IMR-90 (cell line): Measurements from ENCODE around the gene RFTN1. TPM values are rescaled to one million over a fixed set of nuclear protein-coding genes. Genes with fewer than 3 reads are reported as not detected.

ENCODE experiments used
- ATAC-seq: fragments of 200-7000 bp; cut with Tn5 transposase; 2 replicates; pipeline ENCODE4 v1.9.1; 2020; ENCODE audit warnings: low read depth, mild to moderate bottlenecking, moderate library complexity
- BruUV-seq: library from RNA; stranded (reverse); fragments of 400-500 nt; replicated peaks from 2 replicates; lab custom pipeline; 2021; lab: Mats Ljungman, UMichigan
- CTCF ChIA-PET: fragments of 300-600 bp; formaldehyde crosslinking; extraction: SDS; loops from one replicate; lab custom pipeline; 2021; ENCODE audit warnings: antibody characterized with exemption; lab: Yijun Ruan, JAX
- POLR2A ChIA-PET: fragments of 300-600 bp; sonication (Branson Sonifier 250); formaldehyde crosslinking; loops from one replicate; lab custom pipeline; 2022; ENCODE audit warnings: antibody characterized with exemption; ENCODE audit not compliant: unreplicated experiment; lab: Charles Lee
- DNase-seq: peaks from one replicate; pipeline ENCODE4 v3.0.0; 2013
- H2AFZ ChIP-seq: replicated peaks from 2 replicates; pipeline ENCODE3; 2013; ENCODE audit warnings: low read length, mild to moderate bottlenecking; ENCODE audit not compliant: poor library complexity
- H2AK5ac ChIP-seq: 2 replicates; pipeline ENCODE4 v1.6.1; 2013; ENCODE audit warnings: low read depth, low read length, inconsistent platforms
- H2AK9ac ChIP-seq: replicated peaks from 2 replicates; pipeline ENCODE3; 2013; ENCODE audit warnings: mild to moderate bottlenecking, low read depth, low read length, moderate library complexity; ENCODE audit not compliant: poor library complexity
- H2BK120ac ChIP-seq: 2 replicates; pipeline ENCODE4 v1.6.1; 2013; ENCODE audit warnings: low read depth, low read length, inconsistent platforms
- H2BK15ac ChIP-seq: 3 replicates; pipeline ENCODE4 v1.6.1; 2013; ENCODE audit warnings: low read depth, low read length, inconsistent platforms
- H2BK20ac ChIP-seq: 2 replicates; pipeline ENCODE4 v1.6.1; 2013; ENCODE audit warnings: low read depth, mild to moderate bottlenecking, inconsistent platforms, low read length, moderate library complexity
- H2BK5ac ChIP-seq: 2 replicates; pipeline ENCODE4 v1.6.1; 2013; ENCODE audit warnings: mild to moderate bottlenecking, low read depth, low read length, inconsistent platforms; ENCODE audit not compliant: poor library complexity, severe bottlenecking
- H3K14ac ChIP-seq: replicated peaks from 2 replicates; pipeline ENCODE4 v1.6.1; 2013; ENCODE audit warnings: low read depth, low read length, inconsistent platforms
- H3K18ac ChIP-seq: 2 replicates; pipeline ENCODE4 v1.6.1; 2013; ENCODE audit warnings: low read depth, low read length, control low read depth
- H3K23ac ChIP-seq: 2 replicates; pipeline ENCODE4 v1.6.1; 2013; ENCODE audit warnings: low read depth, low read length, inconsistent platforms
- H3K27ac ChIP-seq: 2 replicates; pipeline ENCODE4 v1.5.1; 2013; ENCODE audit warnings: mild to moderate bottlenecking, control low read depth, low read length; ENCODE audit not compliant: insufficient read depth
- H3K27me3 ChIP-seq: 2 replicates; pipeline ENCODE4 v1.6.1; 2013; ENCODE audit warnings: low read length; ENCODE audit not compliant: control insufficient read depth, insufficient read depth
- H3K36me3 ChIP-seq: 2 replicates; pipeline ENCODE4 v1.6.1; 2013; ENCODE audit warnings: low read length, mixed read lengths; ENCODE audit not compliant: control insufficient read depth, insufficient read depth
- H3K4ac ChIP-seq: 2 replicates; pipeline ENCODE4 v1.6.1; 2013; ENCODE audit warnings: low read depth, low read length, inconsistent platforms
- H3K4me1 ChIP-seq: 2 replicates; pipeline ENCODE4 v1.6.1; 2013; ENCODE audit warnings: low read length, mixed read lengths; ENCODE audit not compliant: control insufficient read depth, insufficient read depth
- H3K4me2 ChIP-seq: 2 replicates; pipeline ENCODE4 v1.6.1; 2013; ENCODE audit warnings: low read depth, mild to moderate bottlenecking, control low read depth, low read length, moderate library complexity
- H3K4me3 ChIP-seq: 2 replicates; pipeline ENCODE4 v1.5.1; 2013; ENCODE audit warnings: low read depth, mild to moderate bottlenecking, control low read depth, low read length, moderate library complexity; ENCODE audit not compliant: insufficient read depth
- H3K56ac ChIP-seq: 2 replicates; pipeline ENCODE4 v1.6.1; 2013; ENCODE audit warnings: low read length, inconsistent platforms; ENCODE audit not compliant: insufficient read depth; ENCODE audit errors: extremely low read depth
- H3K79me1 ChIP-seq, 2 experiments: 2 replicates each; pipeline ENCODE4 v1.6.1; 2013; ENCODE audit warnings: low read length in 2 of 2, inconsistent platforms in 1 of 2, low read depth in 1 of 2
- H3K9ac ChIP-seq: 2 replicates; pipeline ENCODE4 v1.6.1; 2013; ENCODE audit warnings: low read depth, low read length, control low read depth
- H3K9me1 ChIP-seq: 2 replicates; pipeline ENCODE4 v1.6.1; 2013; ENCODE audit warnings: low read length, inconsistent platforms; ENCODE audit not compliant: insufficient read depth
- H3K9me3 ChIP-seq: 2 replicates; pipeline ENCODE4 v1.6.1; 2013; ENCODE audit warnings: low read length; ENCODE audit not compliant: control insufficient read depth, insufficient read depth
- H4K20me1 ChIP-seq: 2 replicates; pipeline ENCODE4 v1.6.1; 2013; ENCODE audit warnings: low read length, inconsistent platforms; ENCODE audit not compliant: insufficient read depth
- H4K5ac ChIP-seq: 2 replicates; pipeline ENCODE4 v1.6.1; 2013; ENCODE audit warnings: mild to moderate bottlenecking, low read depth, low read length, control low read depth
- H4K8ac ChIP-seq, 2 experiments: 2 replicates each; pipeline ENCODE4 v1.6.1; 2013; ENCODE audit warnings: low read depth in 2 of 2, low read length in 2 of 2, control low read depth in 1 of 2, inconsistent platforms in 1 of 2
- H4K91ac ChIP-seq: 2 replicates; pipeline ENCODE4 v1.6.1; 2013; ENCODE audit warnings: low read depth, low read length, inconsistent platforms; ENCODE audit not compliant: insufficient read depth
- BHLHE40 ChIP-seq: fragments of 150-350 bp; IDR thresholded peaks from 2 replicates; pipeline ENCODE4 v1.6.1; 2016; ENCODE audit warnings: mild to moderate bottlenecking, low read depth, low read length
- CEBPB ChIP-seq: IDR thresholded peaks from 2 replicates; pipeline ENCODE4 v1.6.1; 2012; ENCODE audit warnings: low read depth, low read length, improper control_type of control experiment
- CHD1 ChIP-seq: IDR thresholded peaks from 2 replicates; pipeline ENCODE4 v1.6.1; 2012; ENCODE audit warnings: low read depth, low read length, improper control_type of control experiment
- FOS ChIP-seq: fragments of 150-350 bp; IDR thresholded peaks from 2 replicates; pipeline ENCODE4 v1.6.1; 2016; ENCODE audit warnings: low read depth, low read length
- MAFK ChIP-seq: IDR thresholded peaks from 2 replicates; pipeline ENCODE4 v1.6.1; 2012; ENCODE audit warnings: low read depth, low read length, improper control_type of control experiment
- MAZ ChIP-seq: IDR thresholded peaks from 2 replicates; pipeline ENCODE4 v1.6.1; 2012; ENCODE audit warnings: low read depth, mild to moderate bottlenecking, low read length, improper control_type of control experiment, moderate library complexity, borderline replicate concordance
- MXI1 ChIP-seq: IDR thresholded peaks from 2 replicates; pipeline ENCODE4 v1.6.1; 2012; ENCODE audit warnings: low read depth, mild to moderate bottlenecking, low read length, moderate library complexity, borderline replicate concordance
- POLR2A ChIP-seq: IDR thresholded peaks from 2 replicates; pipeline ENCODE4 v1.6.1; 2012; ENCODE audit warnings: mild to moderate bottlenecking, low read depth, low read length
- RAD21 ChIP-seq: IDR thresholded peaks from 2 replicates; pipeline ENCODE4 v1.6.1; 2012; ENCODE audit warnings: low read length, improper control_type of control experiment
- RCOR1 ChIP-seq: IDR thresholded peaks from 2 replicates; pipeline ENCODE4 v1.6.1; 2012; ENCODE audit warnings: mild to moderate bottlenecking, low read length, improper control_type of control experiment; ENCODE audit not compliant: insufficient replicate concordance
- RFX5 ChIP-seq: IDR thresholded peaks from 2 replicates; pipeline ENCODE4 v1.8.0; 2012; ENCODE audit warnings: low read depth, mild to moderate bottlenecking, low read length, moderate library complexity
- SMC3 ChIP-seq: fragments of 150-350 bp; IDR thresholded peaks from 2 replicates; pipeline ENCODE4 v1.6.1; 2016; ENCODE audit warnings: low read depth, mild to moderate bottlenecking, antibody characterized with exemption, low read length, moderate library complexity
- WGBS, 2 experiments: methylation state at CpG; one replicate each; pipeline versions ENCODE4 v1.1.5 to v1.1.7; 2013; ENCODE audit warnings: missing lambda C conversion rate in 2 of 2; ENCODE audit not compliant: insufficient read length in 1 of 2; ENCODE audit errors: extremely low coverage in 2 of 2; 5-methylcytosine and 5-hydroxymethylcytosine counted together
- dilution Hi-C: fragments of 300-500 bp; cut with HindIII; formaldehyde crosslinking; loops from one replicate; pipeline ENCODE4 v1.14.3; 2018; ENCODE audit warnings: low sequenced_read_pairs; ENCODE audit not compliant: unreplicated experiment
- in situ Hi-C: fragments of 300-500 bp; cut with MboI; formaldehyde crosslinking; loops from 3 replicates; pipeline ENCODE4 v1.14.3; 2019; ENCODE audit warnings: low sequenced_read_pairs, inconsistent platforms, mixed read lengths
- intact Hi-C: fragments of 100-400 bp; cut with micrococcal nuclease; formaldehyde crosslinking; loops from 2 replicates; pipeline ENCODE4 v1.10.0; 2022
- polyA plus RNA-seq, 3 experiments: library from polyadenylated mRNA; depleted of rRNA; stranded (reverse); fragments of >200 nt; gene quantifications; 2 replicates each; pipeline ENCODE4 v1.2.3, GENCODE V29; 2012; ENCODE audit warnings: low replicate concordance in 1 of 3
- total RNA-seq: library from RNA; depleted of rRNA; stranded (reverse); fragments of >200 nt; gene quantifications from 2 replicates; pipeline ENCODE4 v1.2.3, GENCODE V29; 2012
- TF ChIP-seq, protein P1 (sequence below): conservative IDR thresholded peaks from 2 replicates; pipeline ENCODE4 v1.5.1; 2012; ENCODE audit warnings: mild to moderate bottlenecking, low read depth, low read length, improper control_type of control experiment
- TF ChIP-seq, protein P2 (sequence below): fragments of 150-350 bp; IDR thresholded peaks from 2 replicates; pipeline ENCODE4 v1.6.1; 2016; ENCODE audit warnings: low read depth, mild to moderate bottlenecking, low read length, moderate library complexity, borderline replicate concordance
- TF ChIP-seq, protein P3 (sequence below): fragments of 150-350 bp; IDR thresholded peaks from 2 replicates; pipeline ENCODE4 v1.6.1; 2017; ENCODE audit warnings: mild to moderate bottlenecking, antibody characterized with exemption, low read length, low read depth

The RFTN1 gene
- total and polyA plus RNA-seq, 2 of the 4 experiments (the other 2 are of a cell fraction) = 45.0 to 52.0 TPM

DNA sequence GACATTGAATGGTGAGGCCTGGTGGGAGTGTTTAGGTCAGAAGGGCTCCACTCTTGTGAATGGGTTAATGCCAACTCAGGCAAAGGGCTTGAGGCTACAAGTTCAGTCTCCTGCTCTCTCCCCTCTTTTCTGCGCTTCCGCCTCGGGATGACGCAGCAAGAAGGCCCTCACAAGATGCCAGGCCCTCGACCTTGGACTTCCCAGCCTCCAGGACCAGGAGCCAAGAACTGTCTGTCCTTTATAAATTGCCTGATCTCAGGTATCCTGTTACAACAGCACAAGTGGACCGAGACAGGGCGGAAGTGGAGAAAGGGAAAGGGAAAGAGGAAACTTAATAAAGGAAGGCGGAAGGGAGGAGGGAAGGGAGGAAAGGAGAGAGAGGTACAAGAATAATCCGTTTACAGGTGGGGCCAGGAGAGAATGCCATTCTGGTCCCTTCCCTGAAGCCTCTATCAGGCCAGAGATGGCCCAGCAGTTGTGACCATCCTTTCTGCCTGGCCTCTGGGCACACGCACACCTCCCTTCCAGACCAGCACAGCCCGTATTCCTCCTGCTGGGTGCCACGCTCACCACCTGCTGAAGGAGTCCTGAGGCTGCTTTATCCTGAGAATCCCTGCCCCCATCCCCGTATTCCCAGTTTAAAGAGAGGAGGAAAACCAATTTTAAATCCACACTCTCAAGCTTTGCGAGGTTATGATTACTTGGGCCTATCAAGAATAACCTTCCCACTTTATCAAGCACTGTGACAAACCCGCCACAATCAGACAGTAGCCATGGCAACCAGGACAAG lies 184.3 kb downstream of the RFTN1 start:
- no peak for ATAC-seq
- Histone ChIP-seq H2BK120ac (no peak overlapping the region), H2AFZ (no peak overlapping the region), H2BK5ac (no peak overlapping the region), H3K4me1 (peaks cover 6% of the 10 kb centered on the region), H3K23ac (no peak overlapping the region), H3K4ac (no peak overlapping the region), H3K56ac (no peak overlapping the region; the same call in 1 of the 2 replicates), H3K18ac (no peak overlapping the region), H4K8ac (no peak overlapping the region), H3K36me3 (peaks cover 23% of the 10 kb centered on the region), H3K9me1 (peaks cover 12% of the 10 kb centered on the region), H3K79me1 (peaks cover 17 to 45% of the 10 kb centered on the region in 2 experiments), H3K27ac (no peak overlapping the region), H4K5ac (no peak overlapping the region), H3K4me3 (no peak overlapping the region), H3K14ac (no peak overlapping the region), H2AK5ac (no peak overlapping the region), H2BK15ac (no peak overlapping the region), H3K27me3 (no peaks in the 10 kb centered on the region), H3K4me2 (no peak overlapping the region), H4K91ac (no peak overlapping the region), H4K20me1 (no peaks in the 10 kb centered on the region; the same call in 1 of the 2 replicates), H3K9ac (no peak overlapping the region), H2AK9ac (no peak overlapping the region), H2BK20ac (no peak overlapping the region), H3K9me3 (peaks cover 3% of the 10 kb centered on the region; the same call in 1 of the 2 replicates)
- CTCF ChIA-PET = interaction anchor here (0.5 kb wide), 1 partner anchor 221 kb away, joined by 4 read pairs; no protein-coding TSS in a partner anchor
- dilution Hi-C loops (no loop called here), in situ Hi-C loops (no loop called here), intact Hi-C loops (no loop called here)
- POLR2A ChIA-PET = no interaction called here
- no peak for DNase-seq
- no TSS peak for BruUV-seq
- WGBS, 2 experiments = 80% methylated on average over 4 of the region's 15 CpGs; no CpG with 5 or more reads in 1 of the 2 experiments
- no peak for TF ChIP-seq MAFK
- no peak for TF ChIP-seq MXI1
- TF ChIP-seq RCOR1 = no peak
- no peak for TF ChIP-seq CHD1
- no peak for TF ChIP-seq RFX5
- TF ChIP-seq BHLHE40 = no peak
- no peak for TF ChIP-seq RAD21
- no peak for TF ChIP-seq FOS
- TF ChIP-seq CEBPB = no peak
- TF ChIP-seq, protein P1, sequence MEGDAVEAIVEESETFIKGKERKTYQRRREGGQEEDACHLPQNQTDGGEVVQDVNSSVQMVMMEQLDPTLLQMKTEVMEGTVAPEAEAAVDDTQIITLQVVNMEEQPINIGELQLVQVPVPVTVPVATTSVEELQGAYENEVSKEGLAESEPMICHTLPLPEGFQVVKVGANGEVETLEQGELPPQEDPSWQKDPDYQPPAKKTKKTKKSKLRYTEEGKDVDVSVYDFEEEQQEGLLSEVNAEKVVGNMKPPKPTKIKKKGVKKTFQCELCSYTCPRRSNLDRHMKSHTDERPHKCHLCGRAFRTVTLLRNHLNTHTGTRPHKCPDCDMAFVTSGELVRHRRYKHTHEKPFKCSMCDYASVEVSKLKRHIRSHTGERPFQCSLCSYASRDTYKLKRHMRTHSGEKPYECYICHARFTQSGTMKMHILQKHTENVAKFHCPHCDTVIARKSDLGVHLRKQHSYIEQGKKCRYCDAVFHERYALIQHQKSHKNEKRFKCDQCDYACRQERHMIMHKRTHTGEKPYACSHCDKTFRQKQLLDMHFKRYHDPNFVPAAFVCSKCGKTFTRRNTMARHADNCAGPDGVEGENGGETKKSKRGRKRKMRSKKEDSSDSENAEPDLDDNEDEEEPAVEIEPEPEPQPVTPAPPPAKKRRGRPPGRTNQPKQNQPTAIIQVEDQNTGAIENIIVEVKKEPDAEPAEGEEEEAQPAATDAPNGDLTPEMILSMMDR = no peak
- TF ChIP-seq, protein P2, sequence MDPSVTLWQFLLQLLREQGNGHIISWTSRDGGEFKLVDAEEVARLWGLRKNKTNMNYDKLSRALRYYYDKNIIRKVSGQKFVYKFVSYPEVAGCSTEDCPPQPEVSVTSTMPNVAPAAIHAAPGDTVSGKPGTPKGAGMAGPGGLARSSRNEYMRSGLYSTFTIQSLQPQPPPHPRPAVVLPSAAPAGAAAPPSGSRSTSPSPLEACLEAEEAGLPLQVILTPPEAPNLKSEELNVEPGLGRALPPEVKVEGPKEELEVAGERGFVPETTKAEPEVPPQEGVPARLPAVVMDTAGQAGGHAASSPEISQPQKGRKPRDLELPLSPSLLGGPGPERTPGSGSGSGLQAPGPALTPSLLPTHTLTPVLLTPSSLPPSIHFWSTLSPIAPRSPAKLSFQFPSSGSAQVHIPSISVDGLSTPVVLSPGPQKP = no peak
- TF ChIP-seq POLR2A = no peak
- no peak for TF ChIP-seq SMC3
- TF ChIP-seq, protein P3, sequence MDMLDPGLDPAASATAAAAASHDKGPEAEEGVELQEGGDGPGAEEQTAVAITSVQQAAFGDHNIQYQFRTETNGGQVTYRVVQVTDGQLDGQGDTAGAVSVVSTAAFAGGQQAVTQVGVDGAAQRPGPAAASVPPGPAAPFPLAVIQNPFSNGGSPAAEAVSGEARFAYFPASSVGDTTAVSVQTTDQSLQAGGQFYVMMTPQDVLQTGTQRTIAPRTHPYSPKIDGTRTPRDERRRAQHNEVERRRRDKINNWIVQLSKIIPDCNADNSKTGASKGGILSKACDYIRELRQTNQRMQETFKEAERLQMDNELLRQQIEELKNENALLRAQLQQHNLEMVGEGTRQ = no peak
- TF ChIP-seq MAZ = no peak
